Mesenchymal stem cell (in vitro differentiated cells and primary cell): Measurements from ENCODE around the gene POMT2.

Experiments used
- DNase-seq: peaks from one replicate; pipeline ENCODE4 v3.0.0-alpha.2; 2013
- H2AFZ ChIP-seq: one replicate; pipeline ENCODE4 v1.6.1; 2013; ENCODE audit warnings: low read depth, mild to moderate bottlenecking, control low read depth, inconsistent platforms, low read length, moderate library complexity
- H2AK5ac ChIP-seq: 2 replicates; pipeline ENCODE4 v1.6.1; 2013; ENCODE audit warnings: low read length, moderate library complexity, mild to moderate bottlenecking, inconsistent platforms; ENCODE audit not compliant: severe bottlenecking
- H2BK120ac ChIP-seq: one replicate; pipeline ENCODE4 v1.6.1; 2013; ENCODE audit warnings: low read depth, mild to moderate bottlenecking, inconsistent platforms, low read length, moderate library complexity
- H2BK12ac ChIP-seq, 2 experiments: one replicate each; pipeline ENCODE4 v1.6.1; 2013; ENCODE audit warnings: inconsistent platforms in 2 of 2, low read length in 2 of 2, mild to moderate bottlenecking in 2 of 2, moderate library complexity in 2 of 2, control low read depth in 1 of 2
- H2BK15ac ChIP-seq: one replicate; pipeline ENCODE4 v1.6.1; 2013; ENCODE audit warnings: mild to moderate bottlenecking, low read depth, inconsistent platforms; ENCODE audit not compliant: poor library complexity, severe bottlenecking
- H2BK5ac ChIP-seq: 2 replicates; pipeline ENCODE4 v1.6.1; 2013; ENCODE audit warnings: low read depth, mild to moderate bottlenecking, low read length, control low read depth, inconsistent platforms; ENCODE audit not compliant: poor library complexity, severe bottlenecking
- H3K14ac ChIP-seq, 2 experiments: one replicate each; pipeline ENCODE4 v1.6.1; 2013; ENCODE audit warnings: inconsistent platforms in 2 of 2, low read length in 2 of 2, control low read depth in 1 of 2, mild to moderate bottlenecking in 1 of 2, moderate library complexity in 1 of 2
- H3K18ac ChIP-seq, 2 experiments: one replicate each; pipeline ENCODE4 v1.6.1; 2013; ENCODE audit warnings: inconsistent platforms in 2 of 2, low read length in 2 of 2, control low read depth in 1 of 2, low read depth in 1 of 2, mild to moderate bottlenecking in 1 of 2
- H3K23ac ChIP-seq, 2 experiments: one replicate each; pipeline ENCODE4 v1.6.1; 2013; ENCODE audit warnings: inconsistent platforms in 2 of 2, low read length in 2 of 2, mild to moderate bottlenecking in 2 of 2, moderate library complexity in 2 of 2, control low read depth in 1 of 2
- H3K27ac ChIP-seq: 2 replicates; pipeline ENCODE4 v1.5.1; 2013; ENCODE audit warnings: mild to moderate bottlenecking, moderate library complexity, low read length, control low read depth, inconsistent platforms; ENCODE audit not compliant: poor library complexity, severe bottlenecking
- H3K27me3 ChIP-seq, 2 experiments: 2 replicates each; pipeline versions ENCODE4 v1.6.1 to v1.7.0; 2013; ENCODE audit warnings: low read length in 2 of 2, mild to moderate bottlenecking in 2 of 2, moderate library complexity in 2 of 2, control low read depth in 1 of 2, inconsistent platforms in 1 of 2; ENCODE audit not compliant: control insufficient read depth in 1 of 2, insufficient read depth in 1 of 2
- H3K36me3 ChIP-seq, 2 experiments: 2 replicates each; pipeline versions ENCODE4 v1.6.1 to v1.7.0; 2013; ENCODE audit warnings: low read length in 2 of 2, control low read depth in 1 of 2, inconsistent platforms in 1 of 2, low read depth in 1 of 2, mild to moderate bottlenecking in 1 of 2; ENCODE audit not compliant: insufficient read depth in 2 of 2, control insufficient read depth in 1 of 2
- H3K4ac ChIP-seq, 2 experiments: one replicate each; pipeline ENCODE4 v1.6.1; 2013; ENCODE audit warnings: inconsistent platforms in 2 of 2, low read length in 2 of 2, mild to moderate bottlenecking in 2 of 2, moderate library complexity in 2 of 2, control low read depth in 1 of 2, low read depth in 1 of 2
- H3K4me1 ChIP-seq: 2 replicates; pipeline ENCODE4 v1.6.1; 2013; ENCODE audit warnings: low read depth, low read length, control low read depth; ENCODE audit not compliant: control insufficient read depth, insufficient read depth
- H3K4me2 ChIP-seq: 2 replicates; pipeline ENCODE4 v1.6.1; 2013; ENCODE audit warnings: low read length, mild to moderate bottlenecking, inconsistent platforms; ENCODE audit not compliant: poor library complexity, severe bottlenecking
- H3K4me3 ChIP-seq, 2 experiments: 2 replicates each; pipeline versions ENCODE4 v1.5.1 to v1.7.0; 2013; ENCODE audit warnings: low read length in 2 of 2, mild to moderate bottlenecking in 2 of 2, control low read depth in 1 of 2, low read depth in 1 of 2; ENCODE audit not compliant: insufficient read depth in 1 of 2
- H3K79me1 ChIP-seq: replicated peaks from 2 replicates; pipeline ENCODE4 v1.6.1; 2013; ENCODE audit warnings: mild to moderate bottlenecking, control low read depth, low read length, inconsistent platforms; ENCODE audit not compliant: poor library complexity, severe bottlenecking
- H3K9ac ChIP-seq: 2 replicates; pipeline ENCODE4 v1.7.0; 2013; ENCODE audit warnings: mild to moderate bottlenecking, low read length, moderate library complexity
- H3K9me3 ChIP-seq: 2 replicates; pipeline ENCODE4 v1.7.0; 2013; ENCODE audit warnings: mild to moderate bottlenecking, low read length; ENCODE audit not compliant: control insufficient read depth
- H4K8ac ChIP-seq: one replicate; pipeline ENCODE4 v1.6.1; 2013; ENCODE audit warnings: inconsistent platforms, mild to moderate bottlenecking, low read length, moderate library complexity
- H4K91ac ChIP-seq: one replicate; pipeline ENCODE4 v1.6.1; 2013; ENCODE audit warnings: mild to moderate bottlenecking, low read length, inconsistent platforms
- WGBS: methylation state at CpG from one replicate; pipeline ENCODE4 v1.1.7; 2013; ENCODE audit warnings: mixed read lengths; 5-methylcytosine and 5-hydroxymethylcytosine counted together

Gene POMT2

GRCh38 chr14:77359626-77360025 is 38.9 kb upstream of the POMT2 start:
- H3K9ac ChIP-seq, result no peak overlapping the region
- H2AFZ ChIP-seq, result no peak overlapping the region
- peaks cover 12% of the 10 kb centered on the region for H3K79me1 ChIP-seq
- no peak overlapping the region for H3K27ac ChIP-seq
- H2BK15ac ChIP-seq, result no peak overlapping the region
- 100% methylated on average over 1 of the region's 1 CpG for WGBS
- no peak overlapping the region for H4K91ac ChIP-seq
- H3K23ac ChIP-seq, result no peak overlapping the region
- DNase-seq, result no peak
- no peaks in the 10 kb centered on the region for H3K27me3 ChIP-seq
- no peak overlapping the region for H2BK5ac ChIP-seq
- H2BK12ac ChIP-seq, result no peak overlapping the region
- H3K4ac ChIP-seq, result no peak overlapping the region
- H3K4me2 ChIP-seq, result no peak overlapping the region
- no peak overlapping the region for H2AK5ac ChIP-seq
- H4K8ac ChIP-seq, result no peak overlapping the region
- H2BK120ac ChIP-seq, result no peak overlapping the region
- H3K4me3 ChIP-seq, result no peak overlapping the region
- no peaks in the 10 kb centered on the region for H3K9me3 ChIP-seq
- no peak overlapping the region for H3K14ac ChIP-seq
- peaks cover 4% of the 10 kb centered on the region for H3K4me1 ChIP-seq
- no peak overlapping the region for H3K18ac ChIP-seq
- H3K36me3 ChIP-seq, result no peaks in the 10 kb centered on the region

GRCh38 chr14:77356899-77357298 is 36.2 kb upstream of the POMT2 start:
- Histone ChIP-seq H3K27ac (no peak overlapping the region), H3K4ac (no peak overlapping the region)

GRCh38 chr14:77355811-77356210 is 35.1 kb upstream of the POMT2 start:
- Histone ChIP-seq H3K4me2 (no peak overlapping the region), H2AFZ (no peak overlapping the region), H2AK5ac (no peak overlapping the region), H3K4ac (no peak overlapping the region), H4K91ac (no peak overlapping the region), H3K9me3 (no peaks in the 10 kb centered on the region), H3K4me3 (no peak overlapping the region), H3K36me3 (peaks cover 0 to 2% of the 10 kb centered on the region in 2 experiments), H3K23ac (no peak overlapping the region), H4K8ac (no peak overlapping the region), H3K27me3 (no peaks in the 10 kb centered on the region), H3K18ac (no peak overlapping the region), H3K79me1 (peaks cover 8% of the 10 kb centered on the region), H2BK12ac (no peak overlapping the region), H3K9ac (no peak overlapping the region), H3K4me1 (no peaks in the 10 kb centered on the region), H2BK5ac (no peak overlapping the region), H3K27ac (no peak overlapping the region), H3K14ac (no peak overlapping the region), H2BK15ac (no peak overlapping the region), H2BK120ac (no peak overlapping the region)
- DNase-seq, result no peak
- 95% methylated on average over 4 of the region's 4 CpGs for WGBS

More at GRCh38 chr14:77356899-77357298, 36.2 kb upstream of the POMT2 start:
- H2AK5ac ChIP-seq, result no peak overlapping the region
- H3K18ac ChIP-seq, result no peak overlapping the region
- no peaks in the 10 kb centered on the region for H3K4me1 ChIP-seq
- H3K36me3 ChIP-seq, result no peaks in the 10 kb centered on the region
- H2BK15ac ChIP-seq, result no peak overlapping the region
- H2BK120ac ChIP-seq, result no peak overlapping the region
- 100% methylated on average over 3 of the region's 4 CpGs for WGBS
- H2AFZ ChIP-seq, result no peak overlapping the region
- H2BK5ac ChIP-seq, result no peak overlapping the region
- no peaks in the 10 kb centered on the region for H3K9me3 ChIP-seq
- no peak overlapping the region for H3K9ac ChIP-seq
- H3K27me3 ChIP-seq, result no peaks in the 10 kb centered on the region
- no peak overlapping the region for H3K23ac ChIP-seq
- no peak overlapping the region for H3K4me2 ChIP-seq
- H3K79me1 ChIP-seq, result peaks cover 10% of the 10 kb centered on the region
- H3K14ac ChIP-seq, result no peak overlapping the region
- no peak for DNase-seq
- H3K4me3 ChIP-seq, result no peak overlapping the region
- no peak overlapping the region for H4K91ac ChIP-seq
- no peak overlapping the region for H4K8ac ChIP-seq
- H2BK12ac ChIP-seq, result no peak overlapping the region

GRCh38 chr14:77353469-77354141 is 32.9 kb upstream of the POMT2 start:
- Histone ChIP-seq H3K36me3 (peaks cover 0 to 18% of the 10 kb centered on the region in 2 experiments), H3K9me3 (no peaks in the 10 kb centered on the region), H2BK15ac (no peak overlapping the region), H4K8ac (no peak overlapping the region), H3K4me3 (no peak overlapping the region), H3K9ac (no peak overlapping the region), H2BK120ac (no peak overlapping the region), H4K91ac (no peak overlapping the region), H2AFZ (no peak overlapping the region), H3K27ac (no peak overlapping the region), H3K4me2 (no peak overlapping the region), H3K4ac (no peak overlapping the region), H3K23ac (no peak overlapping the region), H2BK5ac (no peak overlapping the region), H3K4me1 (no peaks in the 10 kb centered on the region), H3K27me3 (no peaks in the 10 kb centered on the region), H3K79me1 (peaks cover 10% of the 10 kb centered on the region), H2BK12ac (no peak overlapping the region), H2AK5ac (no peak overlapping the region), H3K18ac (no peak overlapping the region), H3K14ac (no peak overlapping the region)
- 92% methylated on average over 4 of the region's 5 CpGs for whole genome bisulfite sequencing
- no peak for DNase-seq
